ENCODE results near the gene PUM1. TPM values are rescaled to one million over a fixed set of nuclear protein-coding genes. Genes with fewer than 3 reads are reported as not detected.

PUM1 gene
- total RNA-seq, 4 donors from 2014 or later = 118 to 191 (median 132) TPM

DNA sequence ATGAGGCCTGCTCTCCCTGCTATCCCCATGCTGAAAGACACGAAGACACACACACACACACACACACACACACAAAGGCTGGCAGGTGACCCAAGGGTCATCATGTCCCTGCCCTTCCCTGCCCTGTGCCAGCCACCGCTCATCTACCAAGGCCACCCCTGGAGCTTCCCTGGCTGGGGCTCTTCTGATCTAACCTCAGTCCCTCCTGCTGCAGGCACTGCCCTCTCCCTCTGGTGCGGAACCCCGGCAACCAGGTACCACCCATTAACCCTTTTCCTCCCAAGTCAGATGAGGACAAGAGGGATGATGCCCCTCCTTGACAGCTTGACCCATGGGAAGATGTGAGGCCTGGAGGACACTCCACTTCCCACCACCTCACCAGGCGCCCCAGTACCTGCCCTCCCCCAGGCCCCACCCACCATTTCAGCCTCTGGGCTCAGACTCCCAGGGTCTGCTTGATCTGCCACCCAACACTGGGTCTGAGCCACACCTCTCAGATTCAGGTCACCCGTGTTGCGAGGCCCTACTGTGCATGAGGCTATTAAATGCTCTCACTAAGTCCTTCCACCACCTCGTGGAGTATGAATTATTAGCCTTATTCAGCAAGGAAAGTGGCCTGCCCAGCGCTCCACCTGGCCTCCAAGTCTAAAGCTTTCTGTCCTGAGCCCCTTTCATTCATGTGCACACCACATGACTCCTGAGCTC is 159.4 kb downstream of the PUM1 start:
- WGBS, 2 donors = 77 to 82% methylated on average over 5 to 9 of the region's 9 CpGs
- Histone ChIP-seq H3K4me3 (replicated peaks in 1 of 3) (no peak overlapping the region), H3K9me3 (no peaks in the 10 kb centered on the region), H3K36me3 (no peaks in the 10 kb centered on the region), H3K4me1 (peaks cover 26 to 44% of the 10 kb centered on the region in 2 donors), H3K27ac (no peak overlapping the region), H3K27me3 (no peaks in the 10 kb centered on the region)
- no peak for DNase-seq
- TF ChIP-seq, protein P1, sequence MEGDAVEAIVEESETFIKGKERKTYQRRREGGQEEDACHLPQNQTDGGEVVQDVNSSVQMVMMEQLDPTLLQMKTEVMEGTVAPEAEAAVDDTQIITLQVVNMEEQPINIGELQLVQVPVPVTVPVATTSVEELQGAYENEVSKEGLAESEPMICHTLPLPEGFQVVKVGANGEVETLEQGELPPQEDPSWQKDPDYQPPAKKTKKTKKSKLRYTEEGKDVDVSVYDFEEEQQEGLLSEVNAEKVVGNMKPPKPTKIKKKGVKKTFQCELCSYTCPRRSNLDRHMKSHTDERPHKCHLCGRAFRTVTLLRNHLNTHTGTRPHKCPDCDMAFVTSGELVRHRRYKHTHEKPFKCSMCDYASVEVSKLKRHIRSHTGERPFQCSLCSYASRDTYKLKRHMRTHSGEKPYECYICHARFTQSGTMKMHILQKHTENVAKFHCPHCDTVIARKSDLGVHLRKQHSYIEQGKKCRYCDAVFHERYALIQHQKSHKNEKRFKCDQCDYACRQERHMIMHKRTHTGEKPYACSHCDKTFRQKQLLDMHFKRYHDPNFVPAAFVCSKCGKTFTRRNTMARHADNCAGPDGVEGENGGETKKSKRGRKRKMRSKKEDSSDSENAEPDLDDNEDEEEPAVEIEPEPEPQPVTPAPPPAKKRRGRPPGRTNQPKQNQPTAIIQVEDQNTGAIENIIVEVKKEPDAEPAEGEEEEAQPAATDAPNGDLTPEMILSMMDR (IDR thresholded peaks at IDR 0.05) = no peak
- TF ChIP-seq POLR2A (IDR thresholded peaks at IDR 0.05) = no peak
- intact Hi-C loops (cut with DNase I) = no loop called here

DNA sequence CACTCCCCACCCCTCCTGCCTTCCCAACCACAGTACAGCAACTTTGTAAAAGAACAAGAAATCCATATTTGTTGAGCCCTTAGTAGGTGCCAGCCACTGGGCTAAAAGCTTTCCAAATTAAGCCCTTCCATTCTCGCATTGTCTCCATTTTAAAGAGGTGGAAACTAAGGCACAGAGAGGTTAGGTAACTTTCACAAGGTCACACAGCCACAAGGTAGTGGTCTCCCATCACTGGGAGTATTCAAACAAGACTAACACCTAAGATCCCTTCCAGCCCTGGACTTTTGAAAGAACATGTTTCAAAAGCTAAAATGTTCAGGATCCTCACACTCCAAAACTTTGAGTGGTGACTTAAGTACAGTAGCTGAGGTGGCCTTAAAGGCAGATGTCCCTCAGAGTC is 160.1 kb downstream of the PUM1 start:
- no peak for DNase-seq
- Histone ChIP-seq H3K9me3 (no peaks in the 10 kb centered on the region), H3K27ac (no peak overlapping the region), H3K4me1 (peaks cover 21 to 38% of the 10 kb centered on the region in 2 donors), H3K36me3 (no peaks in the 10 kb centered on the region), H3K27me3 (no peaks in the 10 kb centered on the region), H3K4me3 (replicated peaks in 1 of 3) (no peak overlapping the region)
- 95 to 100% methylated on average over 1 of the region's 1 CpG for WGBS, 2 donors
- TF ChIP-seq, protein P1 (IDR thresholded peaks at IDR 0.05) = no peak
- no peak for TF ChIP-seq POLR2A (IDR thresholded peaks at IDR 0.05)
- intact Hi-C loops (cut with DNase I) = no loop called here

DNA sequence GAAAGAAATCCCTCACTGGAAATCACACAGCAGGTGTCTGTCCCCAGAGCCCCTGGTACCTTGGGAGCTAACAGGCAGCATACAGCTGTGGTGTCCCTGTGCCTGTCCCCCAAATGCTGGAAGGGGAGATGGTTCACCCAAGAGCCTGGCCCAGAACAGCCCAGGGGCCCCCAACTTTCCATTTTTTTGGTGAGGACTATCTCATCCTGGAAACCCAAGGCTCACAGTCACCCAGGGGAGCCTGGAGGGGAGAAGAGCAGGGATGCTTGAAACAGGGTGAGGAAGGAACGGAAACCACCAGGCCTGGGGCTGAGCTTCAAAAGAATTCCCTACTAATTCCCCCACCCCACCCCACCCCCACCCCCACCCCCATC is 160.6 kb downstream of the PUM1 start:
- Histone ChIP-seq H3K4me1 (peaks cover 19 to 34% of the 10 kb centered on the region in 2 donors), H3K9me3 (no peaks in the 10 kb centered on the region), H3K36me3 (no peaks in the 10 kb centered on the region), H3K27ac (no peak overlapping the region), H3K4me3 (replicated peaks in 1 of 3) (no peak overlapping the region), H3K27me3 (no peaks in the 10 kb centered on the region)
- DNase-seq = no peak
- TF ChIP-seq, protein P1 (IDR thresholded peaks at IDR 0.05) = no peak
- TF ChIP-seq POLR2A (IDR thresholded peaks at IDR 0.05) = no peak
- 80 to 100% methylated on average over 1 of the region's 1 CpG for WGBS, 2 donors
- intact Hi-C loops (cut with DNase I) = no loop called here

DNA sequence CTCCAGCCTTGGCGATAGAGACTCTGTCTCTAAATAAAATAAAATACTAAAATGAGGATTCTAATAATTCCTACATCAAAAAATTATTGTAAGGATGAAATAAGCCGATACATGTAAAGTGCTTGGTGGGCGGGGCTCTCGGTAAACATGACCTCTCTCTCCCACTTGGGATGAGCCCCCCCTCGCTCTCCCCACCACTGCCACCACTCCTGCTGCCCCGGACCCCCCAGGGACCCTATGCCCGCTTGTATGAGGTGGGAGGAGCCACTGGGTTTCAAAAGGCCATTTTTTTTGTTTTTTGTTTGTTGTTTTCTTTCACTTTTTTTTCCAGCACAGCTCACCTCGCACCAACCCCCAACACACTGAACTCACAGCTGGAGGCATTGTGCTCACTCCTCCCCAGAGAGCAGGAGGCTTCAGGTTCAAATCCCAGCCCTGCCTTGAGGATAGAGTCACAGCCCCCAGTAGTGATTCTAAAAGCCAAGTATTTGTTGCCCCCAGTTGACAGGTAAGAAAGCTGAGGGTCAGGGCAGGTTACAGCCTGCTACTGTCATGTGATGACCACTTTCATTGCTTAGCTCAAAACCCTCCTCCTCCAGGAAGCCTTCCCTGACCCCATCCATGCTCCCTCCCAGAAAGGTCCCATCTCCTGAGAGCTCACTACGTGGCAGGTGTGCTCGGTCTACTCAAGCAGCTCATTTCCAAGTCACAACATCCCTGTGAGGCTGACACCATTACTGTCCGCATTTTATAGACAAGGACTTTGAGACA is 161.1 kb downstream of the PUM1 start:
- no peak for DNase-seq
- Histone ChIP-seq H3K4me1 (peaks cover 13 to 29% of the 10 kb centered on the region in 2 donors), H3K27ac (no peak overlapping the region)

More for the DNA sequence above, 161.1 kb downstream of the PUM1 start:
- intact Hi-C loops (cut with DNase I) = no loop called here
- 82 to 86% methylated on average over 11 of the region's 11 CpGs for WGBS, 2 donors
- Histone ChIP-seq H3K9me3 (no peaks in the 10 kb centered on the region), H3K4me3 (replicated peaks in 1 of 3) (no peak overlapping the region), H3K27me3 (no peaks in the 10 kb centered on the region), H3K36me3 (no peaks in the 10 kb centered on the region)
- TF ChIP-seq POLR2A (IDR thresholded peaks at IDR 0.05) = no peak
- TF ChIP-seq, protein P1 (IDR thresholded peaks at IDR 0.05) = no peak

All from thyroid gland (tissue), 4 donors.